Sigmoid colon (tissue), 7 donors: ENCODE measurements around the gene MUC5B. TPM values are rescaled to one million over a fixed set of nuclear protein-coding genes. Genes with fewer than 3 reads are reported as not detected.

Experiments
- DNase-seq: peaks from one replicate; pipeline ENCODE4 v3.0.0-alpha.2; 2019
- H3K27ac ChIP-seq, 4 donors: fragments of 200-600 bp; sonication (generic); one replicate each; pipeline ENCODE4 v1.5.1; 2016 to 2019; ENCODE audit warnings: mild to moderate bottlenecking in 1 of 4
- H3K27me3 ChIP-seq, 3 donors: fragments of 200-600 bp; sonication (generic); one replicate each; pipeline ENCODE4 v1.5.1; 2019; ENCODE audit warnings: mild to moderate bottlenecking in 1 of 3
- H3K36me3 ChIP-seq, 4 donors: fragments of 200-600 bp; sonication (generic); one replicate each; pipeline ENCODE4 v1.5.1; 2016 to 2019
- H3K4me1 ChIP-seq, 4 donors: fragments of 200-600 bp; sonication (generic); one replicate each; pipeline ENCODE4 v1.5.1; 2017 to 2019
- H3K4me3 ChIP-seq, 4 donors: fragments of 200-600 bp; sonication (generic); one replicate each; pipeline ENCODE4 v1.5.1; 2017 to 2019; ENCODE audit warnings: mild to moderate bottlenecking in 2 of 4, moderate library complexity in 1 of 4
- H3K9me3 ChIP-seq, 4 donors: fragments of 200-600 bp in 3 of 4; sonication (generic) in 3 of 4; one replicate each; pipeline versions ENCODE4 v1.5.1 to v1.6.1; 2013 to 2019
- CTCF ChIP-seq, 4 experiments: fragments of 450-650 bp in 3 of 4; fragments of 200-600 bp in 1 of 4; IDR thresholded peaks; one replicate each; pipeline ENCODE4 v1.5.1; 2016 to 2019; ENCODE audit warnings: antibody characterized with exemption in 4 of 4, mild to moderate bottlenecking in 3 of 4, moderate library complexity in 2 of 4
- EP300 ChIP-seq, 4 donors: sonication (generic); formaldehyde crosslinking; IDR thresholded peaks; one replicate each; pipeline ENCODE4 v1.6.1; 2017; ENCODE audit warnings: antibody characterized with exemption in 4 of 4
- POLR2A ChIP-seq, 2 donors: fragments of 450-650 bp; IDR thresholded peaks; one replicate each; pipeline ENCODE4 v1.6.1; 2016; ENCODE audit warnings: antibody characterized with exemption in 2 of 2, mild to moderate bottlenecking in 2 of 2, moderate library complexity in 2 of 2
- POLR2AphosphoS5 ChIP-seq, 4 donors: sonication (generic); formaldehyde crosslinking; IDR thresholded peaks; one replicate each; pipeline ENCODE4 v1.6.1; 2017; ENCODE audit warnings: antibody characterized with exemption in 4 of 4
- WGBS, 2 donors: extraction: QIAGEN DNeasy Blood & Tissue Kit; methylation state at CpG; one replicate each; pipeline ENCODE4 v1.1.7; 2013; 5-methylcytosine and 5-hydroxymethylcytosine counted together
- intact Hi-C: fragments of 100-400 bp; cut with DNase I; formaldehyde crosslinking; loops from one replicate; pipeline ENCODE4 v1.15.1; 2023
- polyA plus RNA-seq, 3 donors: library from polyadenylated mRNA; stranded (reverse); fragments of 200-250 nt; gene quantifications; one replicate each; pipeline ENCODE4 v1.2.3, GENCODE V29; 2013
- total RNA-seq, 4 donors: library from RNA; depleted of rRNA; stranded (reverse); fragments of >200 nt; gene quantifications; one replicate each; pipeline ENCODE4 v1.1.0, GENCODE V29; 2016
- donor health status: healthy with polysubstance abuse.
- donor health status: Bipolar disorder and iron deficiency.
- donor health status: healthy.

The MUC5B gene
- total and polyA plus RNA-seq, 7 donors: 0.83 to 131 (median 2.8) TPM; not detected in 3

DNA sequence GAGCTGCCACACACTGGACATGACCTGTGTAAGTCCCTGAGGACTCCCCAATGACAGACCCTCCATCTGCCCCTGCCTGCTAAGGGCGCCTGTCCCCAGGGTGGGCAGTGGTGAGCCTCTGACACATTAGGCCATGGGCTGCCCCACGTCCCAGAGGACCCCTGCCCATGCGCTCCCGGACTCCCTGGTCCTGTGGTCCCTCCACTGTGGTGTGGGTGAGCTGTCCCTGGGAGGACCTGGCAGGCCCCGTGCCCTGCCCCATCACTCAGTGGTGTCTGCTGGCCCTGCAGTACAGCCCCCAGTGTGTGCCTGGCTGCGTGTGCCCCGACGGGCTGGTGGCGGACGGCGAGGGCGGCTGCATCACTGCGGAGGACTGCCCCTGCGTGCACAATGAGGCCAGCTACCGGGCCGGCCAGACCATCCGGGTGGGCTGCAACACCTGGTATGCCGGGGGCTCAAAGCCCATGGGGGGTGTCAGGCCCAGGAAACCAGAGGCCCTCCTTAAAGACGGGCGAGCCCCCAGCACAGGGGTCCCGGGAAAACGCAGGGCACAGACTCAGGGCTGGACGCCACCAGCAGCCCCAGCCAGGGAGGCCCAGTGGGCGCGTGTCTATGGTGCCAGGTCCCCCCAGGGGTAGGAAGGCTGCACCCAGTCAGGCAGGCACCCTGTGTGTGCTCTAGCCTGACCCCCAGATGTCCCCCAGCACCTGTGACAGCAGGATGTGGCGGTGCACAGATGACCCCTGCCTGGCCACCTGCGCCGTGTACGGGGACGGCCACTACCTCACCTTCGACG, 46.4 kb upstream of the MUC5B start:
- no peaks in the 10 kb centered on the region for H3K27me3 ChIP-seq
- 79 to 94% methylated on average over 32 of the region's 32 CpGs for WGBS, 2 donors
- TF ChIP-seq EP300 (IDR thresholded peaks at IDR 0.05) (no peak), POLR2A (IDR thresholded peaks at IDR 0.05) (no peak), CTCF (IDR thresholded peaks at IDR 0.05) (no peak), POLR2AphosphoS5 (IDR thresholded peaks at IDR 0.05) (no peak)

DNA sequence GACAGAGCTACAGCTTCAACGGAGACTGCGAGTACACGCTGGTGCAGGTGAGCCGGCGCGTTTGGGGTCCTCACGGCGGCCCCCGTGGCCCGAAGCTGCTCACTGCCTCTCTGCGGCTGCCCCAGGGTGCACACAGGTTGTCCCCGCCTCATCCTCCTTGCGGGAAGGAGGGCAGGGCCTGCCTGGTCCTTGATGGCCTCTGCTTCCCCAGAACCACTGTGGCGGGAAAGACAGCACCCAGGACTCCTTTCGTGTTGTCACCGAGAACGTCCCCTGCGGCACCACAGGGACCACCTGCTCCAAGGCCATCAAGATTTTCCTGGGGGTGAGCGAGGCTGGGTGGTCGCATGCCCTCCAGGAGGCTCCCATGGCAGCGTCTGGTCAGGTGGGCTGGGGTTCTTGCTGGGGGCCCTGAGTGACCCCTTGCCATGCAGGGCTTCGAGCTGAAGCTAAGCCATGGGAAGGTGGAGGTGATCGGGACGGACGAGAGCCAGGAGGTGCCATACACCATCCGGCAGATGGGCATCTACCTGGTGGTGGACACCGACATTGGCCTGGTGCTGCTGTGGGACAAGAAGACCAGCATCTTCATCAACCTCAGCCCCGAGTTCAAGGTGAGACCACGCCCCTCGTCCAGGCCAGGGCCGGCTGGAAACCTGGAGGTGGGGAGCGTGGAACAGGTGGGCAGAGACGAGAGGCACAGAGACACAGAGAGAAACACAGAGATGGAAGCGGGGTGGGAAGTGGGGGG, 45.7 kb upstream of the MUC5B start:
- H3K27me3 ChIP-seq: no peaks in the 10 kb centered on the region
- DNase-seq: no peak
- no peaks in the 10 kb centered on the region for H3K36me3 ChIP-seq
- TF ChIP-seq POLR2AphosphoS5 (IDR thresholded peaks at IDR 0.05) (no peak), POLR2A (IDR thresholded peaks at IDR 0.05) (no peak), EP300 (IDR thresholded peaks at IDR 0.05) (no peak), CTCF (IDR thresholded peaks at IDR 0.05) (no peak)
- no peak overlapping the region for H3K27ac ChIP-seq
- 89% methylated on average over 34 of the region's 34 CpGs for WGBS, 2 donors
- H3K9me3 ChIP-seq: no peaks in the 10 kb centered on the region
- H3K4me3 ChIP-seq: no peak overlapping the region
- intact Hi-C loops: no loop called here
- H3K4me1 ChIP-seq: no peaks in the 10 kb centered on the region

More for the DNA sequence above, 46.4 kb upstream of the MUC5B start:
- Histone ChIP-seq H3K27ac (no peak overlapping the region), H3K36me3 (no peaks in the 10 kb centered on the region), H3K9me3 (no peaks in the 10 kb centered on the region), H3K4me3 (no peak overlapping the region), H3K4me1 (no peaks in the 10 kb centered on the region)
- DNase-seq: no peak
- intact Hi-C loops: no loop called here

GRCh38 chr11:1177771-1178090, 45.1 kb upstream of the MUC5B start:
- H3K4me3 ChIP-seq: no peak overlapping the region
- H3K9me3 ChIP-seq: no peaks in the 10 kb centered on the region
- H3K27me3 ChIP-seq: no peaks in the 10 kb centered on the region
- no peak for DNase-seq
- H3K27ac ChIP-seq: no peak overlapping the region
- intact Hi-C loops: no loop called here
- no peak for TF ChIP-seq POLR2AphosphoS5 (IDR thresholded peaks at IDR 0.05)
- no peak for TF ChIP-seq POLR2A (IDR thresholded peaks at IDR 0.05)
- TF ChIP-seq CTCF (IDR thresholded peaks at IDR 0.05): no peak
- TF ChIP-seq EP300 (IDR thresholded peaks at IDR 0.05): no peak
- H3K36me3 ChIP-seq: no peaks in the 10 kb centered on the region
- no peaks in the 10 kb centered on the region for H3K4me1 ChIP-seq
- 87 to 93% methylated on average over 12 of the region's 12 CpGs for WGBS, 2 donors

DNA sequence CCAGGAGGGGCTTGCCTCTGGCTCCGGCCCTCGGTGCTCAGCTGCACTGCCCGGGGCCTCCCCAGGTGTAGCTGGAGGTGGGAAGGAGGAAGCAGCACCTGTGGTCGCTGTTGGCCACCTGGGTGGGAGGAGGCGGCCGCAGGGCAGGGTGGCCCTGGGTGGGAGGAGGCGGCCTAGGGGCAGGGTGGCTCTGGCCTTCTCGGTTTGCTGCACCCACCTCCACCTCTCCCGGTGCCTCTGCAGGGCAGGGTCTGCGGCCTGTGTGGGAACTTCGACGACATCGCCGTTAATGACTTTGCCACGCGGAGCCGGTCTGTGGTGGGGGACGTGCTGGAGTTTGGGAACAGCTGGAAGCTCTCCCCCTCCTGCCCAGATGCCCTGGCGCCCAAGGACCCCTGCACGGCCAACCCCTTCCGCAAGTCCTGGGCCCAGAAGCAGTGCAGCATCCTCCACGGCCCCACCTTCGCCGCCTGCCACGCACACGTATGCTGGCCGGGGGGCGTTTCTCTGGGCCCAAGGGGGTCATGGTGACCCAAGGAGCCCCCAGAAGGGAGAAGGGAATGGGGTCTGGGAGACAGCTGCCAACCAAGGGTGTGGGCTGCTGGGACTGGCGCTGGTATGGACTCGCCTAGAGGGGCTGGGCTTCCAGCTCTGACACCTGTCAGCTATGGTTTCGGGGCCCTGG, 44.5 kb upstream of the MUC5B start:
- Histone ChIP-seq H3K27me3 (no peaks in the 10 kb centered on the region), H3K4me1 (no peaks in the 10 kb centered on the region), H3K9me3 (no peaks in the 10 kb centered on the region), H3K4me3 (no peak overlapping the region), H3K36me3 (no peaks in the 10 kb centered on the region), H3K27ac (no peak overlapping the region)
- intact Hi-C loops: no loop called here
- no peak for TF ChIP-seq EP300 (IDR thresholded peaks at IDR 0.05)
- no peak for TF ChIP-seq POLR2A (IDR thresholded peaks at IDR 0.05)
- TF ChIP-seq POLR2AphosphoS5 (IDR thresholded peaks at IDR 0.05): no peak
- TF ChIP-seq CTCF (IDR thresholded peaks at IDR 0.05): no peak
- 87 to 88% methylated on average over 31 of the region's 31 CpGs for WGBS, 2 donors
- no peak for DNase-seq
